ENCODE measurements around the gene CCDC57.

CCDC57 gene

GRCh38 chr17:82083009-82083408, 129.6 kb downstream of the CCDC57 start:
- no peak overlapping the region for H3K27ac ChIP-seq (ENCODE audit: low read length)
- no peaks in the 10 kb centered on the region for H4K20me1 ChIP-seq (ENCODE audit: insufficient read depth, low read length)
- H3K4me1 ChIP-seq (ENCODE audit: low read length), result no peaks in the 10 kb centered on the region
- H2AFZ ChIP-seq (ENCODE audit: low read length), result no peak overlapping the region
- H3K79me2 ChIP-seq (ENCODE audit: low read length), result peaks cover 2% of the 10 kb centered on the region; the same call in 1 of the 2 replicates
- H3K4me2 ChIP-seq (ENCODE audit: low read depth, low read length), result no peak overlapping the region
- no peaks in the 10 kb centered on the region for H3K9me3 ChIP-seq (replicated peaks; ENCODE audit: insufficient read depth, low read length)
- no peak for TF ChIP-seq EZH2phosphoT487 (IDR thresholded peaks at IDR 0.05; ENCODE audit: low read length)
- no peak for TF ChIP-seq EZH2 (optimal IDR thresholded peaks at IDR 0.05; ENCODE audit: low read depth, low read length)
- no peak for TF ChIP-seq CTCF (IDR thresholded peaks at IDR 0.05; ENCODE audit: low read length)
- no peaks in the 10 kb centered on the region for H3K9me2 ChIP-seq (replicated peaks; ENCODE audit: insufficient read depth, low read length)
- peaks cover 13% of the 10 kb centered on the region for H3K36me3 ChIP-seq (replicated peaks; ENCODE audit: insufficient read depth, low read length)
- DNase-seq, result no peak
- no peaks in the 10 kb centered on the region; the same call in 1 of the 2 replicates for H3F3A ChIP-seq (ENCODE audit: insufficient read depth, low read length)
- no peak overlapping the region for H3K9ac ChIP-seq (ENCODE audit: low read length)
- H3K27me3 ChIP-seq (replicated peaks; ENCODE audit: insufficient read depth, low read length), result no peaks in the 10 kb centered on the region
- no peak overlapping the region for H3K4me3 ChIP-seq (ENCODE audit: low read length)

- Histone ChIP-seq H3K9me2 (replicated peaks; ENCODE audit: insufficient read depth, low read length) (no peaks in the 10 kb centered on the region), H3K79me2 (ENCODE audit: low read length) (no peaks in the 10 kb centered on the region), H3K4me2 (ENCODE audit: low read depth, low read length) (no peak overlapping the region), H3F3A (ENCODE audit: insufficient read depth, low read length) (no peaks in the 10 kb centered on the region; the same call in 1 of the 2 replicates), H4K20me1 (ENCODE audit: insufficient read depth, low read length) (no peaks in the 10 kb centered on the region), H3K9me3 (replicated peaks; ENCODE audit: insufficient read depth, low read length) (no peaks in the 10 kb centered on the region), H3K4me3 (ENCODE audit: low read length) (no peak overlapping the region), H3K4me1 (ENCODE audit: low read length) (no peaks in the 10 kb centered on the region), H3K36me3 (replicated peaks; ENCODE audit: insufficient read depth, low read length) (peaks cover 13% of the 10 kb centered on the region), H3K27ac (ENCODE audit: low read length) (no peak overlapping the region), H3K27me3 (replicated peaks; ENCODE audit: insufficient read depth, low read length) (no peaks in the 10 kb centered on the region), H2AFZ (ENCODE audit: low read length) (no peak overlapping the region), H3K9ac (ENCODE audit: low read length) (no peak overlapping the region)
- DNase-seq, result no peak
- TF ChIP-seq EZH2 (optimal IDR thresholded peaks at IDR 0.05; ENCODE audit: low read depth, low read length), result no peak
- no peak for TF ChIP-seq EZH2phosphoT487 (IDR thresholded peaks at IDR 0.05; ENCODE audit: low read length)
- no peak for TF ChIP-seq CTCF (IDR thresholded peaks at IDR 0.05; ENCODE audit: low read length)
These were observed 130.2 kb downstream of the CCDC57 start for GRCh38 chr17:82082456-82082855.

GRCh38 chr17:82081966-82082365, 130.7 kb downstream of the CCDC57 start:
- H3K9ac ChIP-seq (ENCODE audit: low read length), result no peak overlapping the region
- H3K36me3 ChIP-seq (replicated peaks; ENCODE audit: insufficient read depth, low read length), result peaks cover 13% of the 10 kb centered on the region
- no peak overlapping the region for H2AFZ ChIP-seq (ENCODE audit: low read length)
- peaks cover under 1% of the 10 kb centered on the region; the same call in 1 of the 2 replicates for H3F3A ChIP-seq (ENCODE audit: insufficient read depth, low read length)
- no peaks in the 10 kb centered on the region for H4K20me1 ChIP-seq (ENCODE audit: insufficient read depth, low read length)
- no peak for TF ChIP-seq CTCF (IDR thresholded peaks at IDR 0.05; ENCODE audit: low read length)
- TF ChIP-seq EZH2 (optimal IDR thresholded peaks at IDR 0.05; ENCODE audit: low read depth, low read length), result no peak
- TF ChIP-seq EZH2phosphoT487 (IDR thresholded peaks at IDR 0.05; ENCODE audit: low read length), result no peak
- H3K27me3 ChIP-seq (replicated peaks; ENCODE audit: insufficient read depth, low read length), result no peaks in the 10 kb centered on the region
- no peak overlapping the region for H3K27ac ChIP-seq (ENCODE audit: low read length)
- no peak for DNase-seq
- no peak overlapping the region for H3K4me3 ChIP-seq (ENCODE audit: low read length)
- H3K9me3 ChIP-seq (replicated peaks; ENCODE audit: insufficient read depth, low read length), result no peaks in the 10 kb centered on the region
- no peaks in the 10 kb centered on the region for H3K4me1 ChIP-seq (ENCODE audit: low read length)
- no peaks in the 10 kb centered on the region for H3K79me2 ChIP-seq (ENCODE audit: low read length)
- H3K4me2 ChIP-seq (ENCODE audit: low read depth, low read length), result no peak overlapping the region
- H3K9me2 ChIP-seq (replicated peaks; ENCODE audit: insufficient read depth, low read length), result no peaks in the 10 kb centered on the region

Measured in MM.1S (cell line).